Measurements from ENCODE around the gene RHOBTB3.

DNA sequence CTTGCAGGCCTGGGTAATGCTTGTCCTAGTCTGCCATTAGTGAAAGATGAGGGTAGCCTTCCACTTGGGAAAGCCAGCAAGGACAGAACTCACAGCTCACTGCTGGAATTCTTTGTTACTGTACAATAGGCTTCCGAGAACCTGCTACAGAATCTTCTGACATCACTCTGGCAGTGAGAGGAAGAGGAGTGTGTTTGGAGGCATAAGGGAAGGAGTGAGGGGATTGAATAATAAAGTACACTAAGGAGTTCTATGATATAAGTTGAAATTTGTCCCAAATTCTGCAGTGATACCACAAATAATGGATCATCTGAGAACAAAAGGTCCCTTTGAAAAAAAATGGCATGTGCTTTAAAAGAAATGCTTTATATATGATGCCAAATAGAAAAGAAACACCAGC, 48.2 kb upstream of the RHOBTB3 start, which contains the start of gene SPATA9:
- TF ChIP-seq NR2F2 (IDR thresholded peaks at IDR 0.05) (no peak), SP1 (IDR thresholded peaks at IDR 0.05) (no peak), FOXA1 (IDR thresholded peaks at IDR 0.05) (no peak), TAF1 (conservative IDR thresholded peaks at IDR 0.05) (no peak), RXRA (IDR thresholded peaks at IDR 0.05) (no peak), RAD21 (IDR thresholded peaks at IDR 0.05) (no peak)
- TF ChIP-seq, protein P1, sequence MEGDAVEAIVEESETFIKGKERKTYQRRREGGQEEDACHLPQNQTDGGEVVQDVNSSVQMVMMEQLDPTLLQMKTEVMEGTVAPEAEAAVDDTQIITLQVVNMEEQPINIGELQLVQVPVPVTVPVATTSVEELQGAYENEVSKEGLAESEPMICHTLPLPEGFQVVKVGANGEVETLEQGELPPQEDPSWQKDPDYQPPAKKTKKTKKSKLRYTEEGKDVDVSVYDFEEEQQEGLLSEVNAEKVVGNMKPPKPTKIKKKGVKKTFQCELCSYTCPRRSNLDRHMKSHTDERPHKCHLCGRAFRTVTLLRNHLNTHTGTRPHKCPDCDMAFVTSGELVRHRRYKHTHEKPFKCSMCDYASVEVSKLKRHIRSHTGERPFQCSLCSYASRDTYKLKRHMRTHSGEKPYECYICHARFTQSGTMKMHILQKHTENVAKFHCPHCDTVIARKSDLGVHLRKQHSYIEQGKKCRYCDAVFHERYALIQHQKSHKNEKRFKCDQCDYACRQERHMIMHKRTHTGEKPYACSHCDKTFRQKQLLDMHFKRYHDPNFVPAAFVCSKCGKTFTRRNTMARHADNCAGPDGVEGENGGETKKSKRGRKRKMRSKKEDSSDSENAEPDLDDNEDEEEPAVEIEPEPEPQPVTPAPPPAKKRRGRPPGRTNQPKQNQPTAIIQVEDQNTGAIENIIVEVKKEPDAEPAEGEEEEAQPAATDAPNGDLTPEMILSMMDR (IDR thresholded peaks at IDR 0.05; ENCODE audit: low read depth, low read length, missing input control): no peak
- TF ChIP-seq, protein P2, sequence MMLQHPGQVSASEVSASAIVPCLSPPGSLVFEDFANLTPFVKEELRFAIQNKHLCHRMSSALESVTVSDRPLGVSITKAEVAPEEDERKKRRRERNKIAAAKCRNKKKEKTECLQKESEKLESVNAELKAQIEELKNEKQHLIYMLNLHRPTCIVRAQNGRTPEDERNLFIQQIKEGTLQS (IDR thresholded peaks at IDR 0.05): no peak
- TF ChIP-seq, protein P3, sequence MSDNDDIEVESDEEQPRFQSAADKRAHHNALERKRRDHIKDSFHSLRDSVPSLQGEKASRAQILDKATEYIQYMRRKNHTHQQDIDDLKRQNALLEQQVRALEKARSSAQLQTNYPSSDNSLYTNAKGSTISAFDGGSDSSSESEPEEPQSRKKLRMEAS (IDR thresholded peaks at IDR 0.05): no peak
- TF ChIP-seq, protein P4, sequence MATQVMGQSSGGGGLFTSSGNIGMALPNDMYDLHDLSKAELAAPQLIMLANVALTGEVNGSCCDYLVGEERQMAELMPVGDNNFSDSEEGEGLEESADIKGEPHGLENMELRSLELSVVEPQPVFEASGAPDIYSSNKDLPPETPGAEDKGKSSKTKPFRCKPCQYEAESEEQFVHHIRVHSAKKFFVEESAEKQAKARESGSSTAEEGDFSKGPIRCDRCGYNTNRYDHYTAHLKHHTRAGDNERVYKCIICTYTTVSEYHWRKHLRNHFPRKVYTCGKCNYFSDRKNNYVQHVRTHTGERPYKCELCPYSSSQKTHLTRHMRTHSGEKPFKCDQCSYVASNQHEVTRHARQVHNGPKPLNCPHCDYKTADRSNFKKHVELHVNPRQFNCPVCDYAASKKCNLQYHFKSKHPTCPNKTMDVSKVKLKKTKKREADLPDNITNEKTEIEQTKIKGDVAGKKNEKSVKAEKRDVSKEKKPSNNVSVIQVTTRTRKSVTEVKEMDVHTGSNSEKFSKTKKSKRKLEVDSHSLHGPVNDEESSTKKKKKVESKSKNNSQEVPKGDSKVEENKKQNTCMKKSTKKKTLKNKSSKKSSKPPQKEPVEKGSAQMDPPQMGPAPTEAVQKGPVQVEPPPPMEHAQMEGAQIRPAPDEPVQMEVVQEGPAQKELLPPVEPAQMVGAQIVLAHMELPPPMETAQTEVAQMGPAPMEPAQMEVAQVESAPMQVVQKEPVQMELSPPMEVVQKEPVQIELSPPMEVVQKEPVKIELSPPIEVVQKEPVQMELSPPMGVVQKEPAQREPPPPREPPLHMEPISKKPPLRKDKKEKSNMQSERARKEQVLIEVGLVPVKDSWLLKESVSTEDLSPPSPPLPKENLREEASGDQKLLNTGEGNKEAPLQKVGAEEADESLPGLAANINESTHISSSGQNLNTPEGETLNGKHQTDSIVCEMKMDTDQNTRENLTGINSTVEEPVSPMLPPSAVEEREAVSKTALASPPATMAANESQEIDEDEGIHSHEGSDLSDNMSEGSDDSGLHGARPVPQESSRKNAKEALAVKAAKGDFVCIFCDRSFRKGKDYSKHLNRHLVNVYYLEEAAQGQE (IDR thresholded peaks at IDR 0.05): no peak
- TF ChIP-seq, protein P5, sequence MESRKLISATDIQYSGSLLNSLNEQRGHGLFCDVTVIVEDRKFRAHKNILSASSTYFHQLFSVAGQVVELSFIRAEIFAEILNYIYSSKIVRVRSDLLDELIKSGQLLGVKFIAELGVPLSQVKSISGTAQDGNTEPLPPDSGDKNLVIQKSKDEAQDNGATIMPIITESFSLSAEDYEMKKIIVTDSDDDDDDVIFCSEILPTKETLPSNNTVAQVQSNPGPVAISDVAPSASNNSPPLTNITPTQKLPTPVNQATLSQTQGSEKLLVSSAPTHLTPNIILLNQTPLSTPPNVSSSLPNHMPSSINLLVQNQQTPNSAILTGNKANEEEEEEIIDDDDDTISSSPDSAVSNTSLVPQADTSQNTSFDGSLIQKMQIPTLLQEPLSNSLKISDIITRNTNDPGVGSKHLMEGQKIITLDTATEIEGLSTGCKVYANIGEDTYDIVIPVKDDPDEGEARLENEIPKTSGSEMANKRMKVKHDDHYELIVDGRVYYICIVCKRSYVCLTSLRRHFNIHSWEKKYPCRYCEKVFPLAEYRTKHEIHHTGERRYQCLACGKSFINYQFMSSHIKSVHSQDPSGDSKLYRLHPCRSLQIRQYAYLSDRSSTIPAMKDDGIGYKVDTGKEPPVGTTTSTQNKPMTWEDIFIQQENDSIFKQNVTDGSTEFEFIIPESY (IDR thresholded peaks at IDR 0.05): no peak
